HG03565 (cell line): Measurements from ENCODE around the gene CYP4X1.
"Not testable (repeated sequence)": the region's sequence is repeated elsewhere in the genome, so short reads cannot be mapped to it uniquely, and the experiment has no call there.

ENCODE experiments used
- ATAC-seq: cut with Tn5 transposase; IDR thresholded peaks from one replicate; pipeline ENCODE4 v1.9.1; 2021; ENCODE audit warnings: mild to moderate bottlenecking, moderate library complexity; ENCODE audit not compliant: unreplicated experiment

Gene CYP4X1

DNA sequence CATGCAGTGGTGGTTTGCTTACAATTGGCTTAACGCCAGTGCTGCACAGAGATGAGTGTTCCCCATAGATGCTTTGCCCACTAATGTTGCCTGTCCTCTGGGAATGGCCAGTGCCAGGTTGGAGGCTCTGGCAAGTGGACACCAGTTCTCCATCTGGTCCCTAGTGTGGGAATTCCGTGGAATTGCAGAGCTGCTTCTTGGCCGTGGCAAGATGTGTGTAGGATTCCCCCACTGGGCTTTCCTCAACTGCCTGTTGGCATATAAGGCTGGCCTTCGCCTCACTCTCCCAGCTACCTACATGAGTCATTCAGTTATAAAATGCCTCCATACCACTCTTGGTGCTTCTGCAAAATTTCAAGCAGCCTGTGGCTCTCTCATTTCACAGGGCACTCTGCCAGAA lies 45.6 kb downstream of the CYP4X1 start:
- ATAC-seq, result not testable (repeated sequence)

DNA sequence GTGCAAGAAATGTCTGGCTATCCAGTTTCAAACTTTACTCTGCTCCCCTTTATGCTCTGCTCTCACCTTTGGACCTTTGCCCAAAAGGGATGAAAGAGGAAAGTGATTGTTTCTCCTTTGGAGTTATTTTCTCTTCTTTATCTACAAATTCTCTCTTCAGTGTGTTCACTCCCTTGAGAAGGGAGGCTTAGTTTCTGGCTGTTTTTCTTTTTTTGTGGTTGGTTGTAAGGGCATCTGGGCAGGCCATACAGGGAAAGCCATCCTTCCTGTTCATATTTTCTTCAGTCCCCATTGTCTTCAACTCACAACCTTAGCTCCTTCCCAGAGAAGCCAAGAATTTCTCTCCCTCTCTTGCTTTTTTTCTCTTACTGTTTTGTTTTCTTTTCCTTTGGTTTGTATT lies 46.0 kb downstream of the CYP4X1 start:
- not testable (repeated sequence) for ATAC-seq

DNA sequence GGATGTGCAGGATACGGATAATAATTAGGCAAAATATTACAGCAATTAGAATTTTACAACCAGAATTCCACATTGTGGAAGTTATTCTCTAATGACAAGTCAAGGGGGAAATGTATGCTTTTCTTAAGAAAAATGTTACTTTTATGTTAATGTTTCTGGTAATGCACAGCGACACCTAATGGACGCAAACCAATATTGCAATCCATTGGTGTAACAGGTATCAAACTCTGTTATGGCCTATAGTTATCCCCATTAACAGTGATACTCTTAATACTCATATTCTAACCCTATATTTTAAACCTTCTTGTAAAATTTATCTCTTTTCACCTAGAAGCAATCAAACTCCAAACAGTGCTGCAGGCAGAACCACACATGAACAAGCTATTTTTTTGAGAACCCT lies 65.9 kb downstream of the CYP4X1 start:
- not testable (repeated sequence) for ATAC-seq

DNA sequence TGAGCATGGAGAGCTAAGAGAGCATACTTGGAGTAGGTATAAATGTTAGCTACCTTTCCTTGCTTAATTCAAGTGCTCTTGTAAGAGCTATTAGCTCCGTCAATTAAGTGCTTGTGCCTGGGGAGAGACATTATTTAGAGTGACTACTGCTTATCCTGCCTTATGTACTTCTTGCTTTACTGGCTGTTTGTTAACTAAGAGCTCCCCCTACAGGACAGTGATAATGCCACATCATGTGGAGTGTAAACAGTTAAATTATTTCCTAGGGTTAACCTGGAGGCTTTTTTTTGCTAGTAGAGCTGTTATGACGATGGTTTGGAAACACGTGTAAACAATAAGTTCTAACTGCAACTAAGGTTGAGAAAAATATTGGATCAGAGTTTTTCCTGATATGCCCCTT lies 68.0 kb downstream of the CYP4X1 start:
- ATAC-seq, result not testable (repeated sequence)
